ENCODE results near the gene HNRNPL. TPM values are rescaled to one million over a fixed set of nuclear protein-coding genes. Genes with fewer than 3 reads are reported as not detected.
A peak's percentile ranks its signal among the peaks of the same experiment; 100 is the strongest.

The HNRNPL gene
- total and polyA plus RNA-seq, 9 of the 15 experiments (the other 6 are each of a cell fraction or from before 2014, with no cell fraction given) = 39.5 to 610 (median 299) TPM

- TF ChIP-seq, protein P1, sequence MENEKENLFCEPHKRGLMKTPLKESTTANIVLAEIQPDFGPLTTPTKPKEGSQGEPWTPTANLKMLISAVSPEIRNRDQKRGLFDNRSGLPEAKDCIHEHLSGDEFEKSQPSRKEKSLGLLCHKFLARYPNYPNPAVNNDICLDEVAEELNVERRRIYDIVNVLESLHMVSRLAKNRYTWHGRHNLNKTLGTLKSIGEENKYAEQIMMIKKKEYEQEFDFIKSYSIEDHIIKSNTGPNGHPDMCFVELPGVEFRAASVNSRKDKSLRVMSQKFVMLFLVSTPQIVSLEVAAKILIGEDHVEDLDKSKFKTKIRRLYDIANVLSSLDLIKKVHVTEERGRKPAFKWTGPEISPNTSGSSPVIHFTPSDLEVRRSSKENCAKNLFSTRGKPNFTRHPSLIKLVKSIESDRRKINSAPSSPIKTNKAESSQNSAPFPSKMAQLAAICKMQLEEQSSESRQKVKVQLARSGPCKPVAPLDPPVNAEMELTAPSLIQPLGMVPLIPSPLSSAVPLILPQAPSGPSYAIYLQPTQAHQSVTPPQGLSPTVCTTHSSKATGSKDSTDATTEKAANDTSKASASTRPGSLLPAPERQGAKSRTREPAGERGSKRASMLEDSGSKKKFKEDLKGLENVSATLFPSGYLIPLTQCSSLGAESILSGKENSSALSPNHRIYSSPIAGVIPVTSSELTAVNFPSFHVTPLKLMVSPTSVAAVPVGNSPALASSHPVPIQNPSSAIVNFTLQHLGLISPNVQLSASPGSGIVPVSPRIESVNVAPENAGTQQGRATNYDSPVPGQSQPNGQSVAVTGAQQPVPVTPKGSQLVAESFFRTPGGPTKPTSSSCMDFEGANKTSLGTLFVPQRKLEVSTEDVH (IDR thresholded peaks at IDR 0.05; ENCODE audit: low read depth, partially characterized antibody) = peak; percentile 48
- TF ChIP-seq GABPB1 (CRISPR knock-in tag; IDR thresholded peaks at IDR 0.05) (no peak), CHD1 (IDR thresholded peaks at IDR 0.05; ENCODE audit: low read length) (no peak), RBFOX2 (IDR thresholded peaks at IDR 0.05; ENCODE audit: low read depth, low read length) (no peak), STAT5B (CRISPR knock-in tag; IDR thresholded peaks at IDR 0.05) (no peak), MTA3 (IDR thresholded peaks at IDR 0.05; ENCODE audit: borderline replicate concordance) (peak; percentile 76; the same call in 1 of the 2 replicates), FOXA3 (CRISPR knock-in tag; conservative IDR thresholded peaks at IDR 0.05 in 1 of 2, IDR thresholded peaks at IDR 0.05 in 1 of 2) (no peak), FOS (IDR thresholded peaks at IDR 0.05; ENCODE audit: extremely low read depth, insufficient read length) (no peak)
- TF ChIP-seq, protein P2, sequence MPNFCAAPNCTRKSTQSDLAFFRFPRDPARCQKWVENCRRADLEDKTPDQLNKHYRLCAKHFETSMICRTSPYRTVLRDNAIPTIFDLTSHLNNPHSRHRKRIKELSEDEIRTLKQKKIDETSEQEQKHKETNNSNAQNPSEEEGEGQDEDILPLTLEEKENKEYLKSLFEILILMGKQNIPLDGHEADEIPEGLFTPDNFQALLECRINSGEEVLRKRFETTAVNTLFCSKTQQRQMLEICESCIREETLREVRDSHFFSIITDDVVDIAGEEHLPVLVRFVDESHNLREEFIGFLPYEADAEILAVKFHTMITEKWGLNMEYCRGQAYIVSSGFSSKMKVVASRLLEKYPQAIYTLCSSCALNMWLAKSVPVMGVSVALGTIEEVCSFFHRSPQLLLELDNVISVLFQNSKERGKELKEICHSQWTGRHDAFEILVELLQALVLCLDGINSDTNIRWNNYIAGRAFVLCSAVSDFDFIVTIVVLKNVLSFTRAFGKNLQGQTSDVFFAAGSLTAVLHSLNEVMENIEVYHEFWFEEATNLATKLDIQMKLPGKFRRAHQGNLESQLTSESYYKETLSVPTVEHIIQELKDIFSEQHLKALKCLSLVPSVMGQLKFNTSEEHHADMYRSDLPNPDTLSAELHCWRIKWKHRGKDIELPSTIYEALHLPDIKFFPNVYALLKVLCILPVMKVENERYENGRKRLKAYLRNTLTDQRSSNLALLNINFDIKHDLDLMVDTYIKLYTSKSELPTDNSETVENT (CRISPR knock-in tag; IDR thresholded peaks at IDR 0.05) = no peak
- TF ChIP-seq, protein P3, sequence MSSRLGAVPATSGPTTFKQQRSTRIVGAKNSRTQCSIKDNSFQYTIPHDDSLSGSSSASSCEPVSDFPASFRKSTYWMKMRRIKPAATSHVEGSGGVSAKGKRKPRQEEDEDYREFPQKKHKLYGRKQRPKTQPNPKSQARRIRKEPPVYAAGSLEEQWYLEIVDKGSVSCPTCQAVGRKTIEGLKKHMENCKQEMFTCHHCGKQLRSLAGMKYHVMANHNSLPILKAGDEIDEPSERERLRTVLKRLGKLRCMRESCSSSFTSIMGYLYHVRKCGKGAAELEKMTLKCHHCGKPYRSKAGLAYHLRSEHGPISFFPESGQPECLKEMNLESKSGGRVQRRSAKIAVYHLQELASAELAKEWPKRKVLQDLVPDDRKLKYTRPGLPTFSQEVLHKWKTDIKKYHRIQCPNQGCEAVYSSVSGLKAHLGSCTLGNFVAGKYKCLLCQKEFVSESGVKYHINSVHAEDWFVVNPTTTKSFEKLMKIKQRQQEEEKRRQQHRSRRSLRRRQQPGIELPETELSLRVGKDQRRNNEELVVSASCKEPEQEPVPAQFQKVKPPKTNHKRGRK (tag; IDR thresholded peaks at IDR 0.05) = no peak
- TF ChIP-seq, protein P4, sequence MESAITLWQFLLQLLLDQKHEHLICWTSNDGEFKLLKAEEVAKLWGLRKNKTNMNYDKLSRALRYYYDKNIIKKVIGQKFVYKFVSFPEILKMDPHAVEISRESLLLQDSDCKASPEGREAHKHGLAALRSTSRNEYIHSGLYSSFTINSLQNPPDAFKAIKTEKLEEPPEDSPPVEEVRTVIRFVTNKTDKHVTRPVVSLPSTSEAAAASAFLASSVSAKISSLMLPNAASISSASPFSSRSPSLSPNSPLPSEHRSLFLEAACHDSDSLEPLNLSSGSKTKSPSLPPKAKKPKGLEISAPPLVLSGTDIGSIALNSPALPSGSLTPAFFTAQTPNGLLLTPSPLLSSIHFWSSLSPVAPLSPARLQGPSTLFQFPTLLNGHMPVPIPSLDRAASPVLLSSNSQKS (CRISPR knock-in tag; IDR thresholded peaks at IDR 0.05) = no peak
Observed at GRCh38 chr19:38862321-38863059, 12.7 kb upstream of the HNRNPL start (continued).
